HepG2 (cell line): ENCODE results near the gene NUP93. TPM values are rescaled to one million over a fixed set of nuclear protein-coding genes. Genes with fewer than 3 reads are reported as not detected.

Experiments
- ARID2 ChIP-seq: sonication (generic); formaldehyde crosslinking; IDR thresholded peaks from 2 replicates; pipeline ENCODE4 v1.8.1; 2022; ENCODE audit warnings: mild to moderate bottlenecking, missing genetic modification reagents, borderline replicate concordance
- ASH2L ChIP-seq: fragments of 300-600, 200-600 bp; sonication (generic); IDR thresholded peaks from 2 replicates; pipeline ENCODE4 v1.7.0; 2017; ENCODE audit warnings: low read depth, mild to moderate bottlenecking, moderate library complexity, mixed read lengths, low read length; ENCODE audit not compliant: insufficient read length
- ATF4 ChIP-seq, 2 experiments: fragments of 450-650 bp in 1 of 2; sonication (generic) in 1 of 2; formaldehyde crosslinking; IDR thresholded peaks; 2 replicates each; pipeline versions ENCODE4 v1.5.0 to v1.8.0; 2020 to 2022; ENCODE audit warnings: mild to moderate bottlenecking in 1 of 2, missing genetic modification reagents in 1 of 2
- BHLHE40 ChIP-seq: IDR thresholded peaks from 2 replicates; pipeline ENCODE4 v1.6.1; 2011; ENCODE audit warnings: low read length, improper control_type of control experiment
- CHD4 ChIP-seq: fragments of 200-600 bp; sonication (generic); IDR thresholded peaks from 2 replicates; pipeline ENCODE4 v1.7.0; 2017; ENCODE audit warnings: mild to moderate bottlenecking, low read length, borderline replicate concordance
- ELF3 ChIP-seq: IDR thresholded peaks from 2 replicates; pipeline ENCODE4 v1.6.1; 2016; ENCODE audit warnings: missing genetic modification reagents, missing compliant biosample characterization
- HHEX ChIP-seq: IDR thresholded peaks from 2 replicates; pipeline ENCODE4 v1.6.1; 2016; ENCODE audit warnings: control low read depth
- HMG20B ChIP-seq: conservative IDR thresholded peaks from 2 replicates; pipeline ENCODE4 v1.6.1; 2016; ENCODE audit warnings: missing genetic modification reagents, missing compliant biosample characterization
- PRPF4 ChIP-seq: fragments of 200-400 bp; formaldehyde crosslinking; IDR thresholded peaks from 2 replicates; pipeline ENCODE4 v1.6.1; 2016; ENCODE audit warnings: low read length, low read depth; ENCODE audit not compliant: poor library complexity, severe bottlenecking
- REPIN1 ChIP-seq: sonication (generic); formaldehyde crosslinking; IDR thresholded peaks from 2 replicates; pipeline ENCODE4 v1.8.0; 2022; ENCODE audit warnings: missing genetic modification reagents, low read depth, mild to moderate bottlenecking, borderline replicate concordance
- SNAPC2 ChIP-seq: sonication (generic); formaldehyde crosslinking; IDR thresholded peaks from 2 replicates; pipeline ENCODE4 v1.8.1; 2022; ENCODE audit warnings: mild to moderate bottlenecking, missing genetic modification reagents
- TSC22D2 ChIP-seq: sonication (generic); formaldehyde crosslinking; IDR thresholded peaks from 2 replicates; pipeline ENCODE4 v1.5.1; 2020; ENCODE audit warnings: missing genetic modification reagents, mild to moderate bottlenecking, borderline replicate concordance
- YEATS4 ChIP-seq: sonication (generic); formaldehyde crosslinking; IDR thresholded peaks from 2 replicates; pipeline ENCODE4 v1.4.0; 2020; ENCODE audit warnings: missing genetic modification reagents, borderline replicate concordance
- ZBTB37 ChIP-seq: sonication (generic); formaldehyde crosslinking; IDR thresholded peaks from 2 replicates; pipeline ENCODE4 v1.4.0; 2020; ENCODE audit warnings: mild to moderate bottlenecking, missing genetic modification reagents
- ZMYM2 ChIP-seq: sonication (generic); formaldehyde crosslinking; IDR thresholded peaks from 2 replicates; pipeline ENCODE4 v1.8.0; 2022; ENCODE audit warnings: mild to moderate bottlenecking, missing genetic modification reagents
- ZNF101 ChIP-seq: sonication (generic); formaldehyde crosslinking; IDR thresholded peaks from 2 replicates; pipeline ENCODE4 v1.4.0; 2020; ENCODE audit warnings: mild to moderate bottlenecking, low read depth, missing genetic modification reagents, borderline replicate concordance
- ZNF18 ChIP-seq: sonication (generic); formaldehyde crosslinking; IDR thresholded peaks from 2 replicates; pipeline ENCODE4 v1.8.0; 2022; ENCODE audit warnings: mild to moderate bottlenecking, missing genetic modification reagents; ENCODE audit not compliant: insufficient replicate concordance
- ZNF205 ChIP-seq: IDR thresholded peaks from 2 replicates; pipeline ENCODE4 v1.6.1; 2018; ENCODE audit warnings: missing biosample characterization, missing genetic modification reagents
- ZNF225 ChIP-seq: sonication (generic); formaldehyde crosslinking; IDR thresholded peaks from 2 replicates; pipeline ENCODE4 v1.4.0; 2020; ENCODE audit warnings: mild to moderate bottlenecking, missing genetic modification reagents
- ZNF263 ChIP-seq: sonication (generic); formaldehyde crosslinking; IDR thresholded peaks from 2 replicates; pipeline ENCODE4 v1.4.0; 2020; ENCODE audit warnings: missing genetic modification reagents
- ZNF264 ChIP-seq: sonication (generic); formaldehyde crosslinking; IDR thresholded peaks from 2 replicates; pipeline ENCODE4 v1.4.0; 2020; ENCODE audit warnings: missing genetic modification reagents
- ZNF766 ChIP-seq: sonication (generic); formaldehyde crosslinking; IDR thresholded peaks from 2 replicates; pipeline ENCODE4 v1.5.0; 2020; ENCODE audit warnings: missing genetic modification reagents, borderline replicate concordance
- ZNF782 ChIP-seq: sonication (generic); formaldehyde crosslinking; IDR thresholded peaks from 2 replicates; pipeline ENCODE4 v1.4.0; 2020; ENCODE audit warnings: missing genetic modification reagents, mild to moderate bottlenecking, borderline replicate concordance
- ZNF788 ChIP-seq: sonication (generic); formaldehyde crosslinking; IDR thresholded peaks from 2 replicates; pipeline ENCODE4 v1.5.0; 2020; ENCODE audit warnings: mild to moderate bottlenecking, missing genetic modification reagents, borderline replicate concordance
- ZSCAN20 ChIP-seq: sonication (generic); formaldehyde crosslinking; IDR thresholded peaks from 2 replicates; pipeline ENCODE4 v1.4.0; 2020; ENCODE audit warnings: missing genetic modification reagents, mild to moderate bottlenecking, borderline replicate concordance
- ZSCAN5A ChIP-seq: sonication (generic); formaldehyde crosslinking; IDR thresholded peaks from 2 replicates; pipeline ENCODE4 v1.8.0; 2022; ENCODE audit warnings: mild to moderate bottlenecking, missing genetic modification reagents, borderline replicate concordance
- polyA plus RNA-seq, 8 experiments: library from polyadenylated mRNA; depleted of rRNA in 3 of 8; stranded (reverse) in 7 of 8; unstranded in 1 of 8; fragments of >200 nt; fragmentation: Illumina TruSeq in 4 of 8; extraction: Trizol in 4 of 8; gene quantifications; 2 replicates each; pipeline versions ENCODE4 v1.2.1 to v1.2.3, GENCODE V29; 2011 to 2016; ENCODE audit warnings: low read depth in 4 of 8, missing spikeins in 1 of 8, mixed read lengths in 1 of 8; ENCODE audit not compliant: insufficient read depth in 1 of 8
- total RNA-seq, 5 experiments: library from RNA; depleted of rRNA; stranded (reverse); fragments of >200 nt; fragmentation: Illumina TruSeq; extraction: Trizol; gene quantifications; 2 replicates each; pipeline ENCODE4 v1.2.3, GENCODE V29; 2016; ENCODE audit warnings: low read depth in 1 of 5

NUP93 gene
- total and polyA plus RNA-seq, 2 of the 13 experiments (the other 11 are each of a cell fraction or from before 2014, with no cell fraction given) = 58.5 to 140 TPM

GRCh38 chr16:56744996-56745640, 15.2 kb downstream of the NUP93 start (continued):
- TF ChIP-seq ZBTB37 (no peak), ZMYM2 (CRISPR knock-in tag) (no peak), PRPF4 (no peak), YEATS4 (no peak), CHD4 (no peak), ARID2 (CRISPR knock-in tag) (no peak), BHLHE40 (no peak), ATF4 (CRISPR knock-in tag; IDR thresholded peaks at IDR 0.05) (no peak), ZNF205 (CRISPR knock-in tag) (no peak), ZSCAN5A (CRISPR knock-in tag) (no peak), ASH2L (peak; percentile 26), ELF3 (CRISPR knock-in tag) (peak; percentile 42; the same call in 1 of the 2 replicates), ZNF788 (CRISPR knock-in tag) (no peak; the same call in 1 of the 2 replicates), TSC22D2 (no peak; the same call in 1 of the 2 replicates), REPIN1 (no peak), ZNF263 (0 out of 2 replicates have a peak, but pooled peaks have one; percentile 27), ZNF101 (CRISPR knock-in tag) (no peak), ZNF18 (no peak), SNAPC2 (CRISPR knock-in tag) (no peak), ZNF264 (CRISPR knock-in tag) (no peak), ZNF225 (CRISPR knock-in tag) (no peak), ZNF766 (CRISPR knock-in tag) (no peak), ZNF782 (CRISPR knock-in tag) (no peak), HMG20B (CRISPR knock-in tag) (no peak), ZSCAN20 (CRISPR knock-in tag) (peak; percentile 28; the same call in 1 of the 2 replicates), HHEX (CRISPR knock-in tag) (no peak)
